Brain pericyte (primary cell): ENCODE results near the gene ZNF511.

ENCODE experiments used
- DNase-seq: peaks from one replicate; pipeline ENCODE4 v3.0.0-alpha.2; 2012; ENCODE audit warnings: low read depth, low spot score

The ZNF511 gene

DNA sequence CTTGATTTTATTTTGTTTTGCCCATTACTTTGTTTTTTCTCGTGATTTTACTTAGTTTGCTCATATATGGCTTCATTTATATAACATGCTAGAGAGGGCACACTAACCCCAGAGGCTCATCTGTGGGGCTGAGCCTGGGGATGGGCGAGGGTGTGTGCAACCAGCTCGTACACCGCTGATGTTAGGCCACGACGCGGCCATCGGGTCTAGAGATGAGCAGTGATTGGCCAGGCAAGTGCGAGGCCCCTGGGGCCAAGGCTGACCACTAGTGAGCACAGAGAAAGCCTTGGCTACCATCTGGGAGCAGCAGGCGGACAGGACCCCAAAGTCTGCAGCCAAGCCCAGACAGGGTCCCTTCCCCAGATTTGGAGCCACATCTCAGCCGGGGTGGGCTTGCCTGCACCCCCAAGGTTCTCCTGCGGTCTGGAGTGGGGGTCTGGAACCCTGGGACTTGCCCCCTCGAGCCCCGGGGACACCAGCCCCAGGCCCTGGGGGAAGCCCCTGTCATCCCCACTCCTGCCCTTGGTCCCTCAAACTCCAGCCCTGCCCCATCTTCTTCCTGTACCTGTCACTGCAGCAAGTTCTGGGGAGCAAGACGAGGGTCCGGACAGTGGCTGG lies 45.4 kb downstream of the ZNF511 start:
- DNase-seq, result no peak

GRCh38 chr10:133354672-133355240 lies 46.0 kb downstream of the ZNF511 start:
- DNase-seq, result no peak

DNA sequence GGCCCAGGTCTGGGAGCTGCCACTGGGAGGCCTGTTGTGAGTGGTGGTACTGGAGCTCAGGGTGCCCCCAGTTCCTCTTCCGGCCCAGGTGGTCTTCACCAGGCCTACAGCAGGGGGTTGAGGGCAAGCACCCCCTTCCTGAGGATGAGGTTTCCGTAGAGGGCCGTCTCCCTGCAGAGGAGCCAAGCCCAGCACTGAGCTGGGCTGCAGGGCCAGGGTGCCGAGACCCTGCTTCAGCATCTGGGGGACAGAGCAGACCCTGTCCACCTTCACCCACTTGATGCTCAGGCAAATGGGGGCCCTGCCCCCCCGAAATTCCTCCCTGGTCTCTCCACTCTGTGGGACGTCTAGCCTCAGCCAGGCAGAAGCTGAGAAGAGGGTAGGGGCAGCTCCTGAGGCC lies 46.6 kb downstream of the ZNF511 start:
- DNase-seq, result no peak

GRCh38 chr10:133355991-133356390 lies 47.3 kb downstream of the ZNF511 start:
- DNase-seq, result no peak

DNA sequence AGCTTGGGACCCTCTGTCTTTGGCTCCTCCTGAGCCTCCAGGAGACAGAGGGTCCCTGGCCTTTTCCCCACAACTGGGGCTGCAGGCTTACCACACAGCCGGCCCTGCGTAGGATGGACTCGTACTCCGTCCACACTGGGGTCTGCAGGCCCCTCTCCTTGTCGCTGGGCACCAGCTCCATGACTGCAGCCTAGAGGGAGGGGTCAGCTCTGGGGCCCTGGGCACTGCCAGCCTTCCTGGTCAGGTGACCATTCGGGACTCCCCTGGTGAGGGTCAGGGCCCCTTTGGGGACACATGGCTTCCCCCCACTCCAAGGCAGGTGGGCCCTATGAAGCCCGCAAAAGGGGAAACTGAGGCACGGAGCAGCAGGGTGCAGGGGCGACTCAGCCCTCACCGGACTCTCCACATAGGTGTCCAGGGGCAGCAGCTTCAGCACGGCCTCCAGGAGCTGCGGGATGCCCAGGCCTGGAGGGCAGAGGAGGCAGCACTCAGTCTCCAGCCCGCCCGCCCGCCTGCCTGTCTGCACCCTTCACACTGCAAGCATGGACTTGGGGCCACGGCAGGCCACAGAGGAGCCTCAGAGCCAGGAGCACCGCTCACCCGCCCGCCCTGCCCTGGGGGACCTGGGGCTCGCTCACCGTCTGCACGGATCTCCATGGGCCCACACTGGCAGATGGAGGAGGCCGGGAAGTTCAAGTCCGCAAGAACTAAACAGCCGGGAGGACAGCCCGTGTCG lies 48.0 kb downstream of the ZNF511 start:
- no peak for DNase-seq

GRCh38 chr10:133357285-133358161 lies 48.8 kb downstream of the ZNF511 start, which contains the start of gene FUOM:
TSS of gene FUOM (minus strand) at chr10:133358019. CDS start at chr10:133358007, 12 bp downstream.
- no peak for DNase-seq

- no peak for DNase-seq
Observed at GRCh38 chr10:133358162-133358924, 49.6 kb downstream of the ZNF511 start.

DNA sequence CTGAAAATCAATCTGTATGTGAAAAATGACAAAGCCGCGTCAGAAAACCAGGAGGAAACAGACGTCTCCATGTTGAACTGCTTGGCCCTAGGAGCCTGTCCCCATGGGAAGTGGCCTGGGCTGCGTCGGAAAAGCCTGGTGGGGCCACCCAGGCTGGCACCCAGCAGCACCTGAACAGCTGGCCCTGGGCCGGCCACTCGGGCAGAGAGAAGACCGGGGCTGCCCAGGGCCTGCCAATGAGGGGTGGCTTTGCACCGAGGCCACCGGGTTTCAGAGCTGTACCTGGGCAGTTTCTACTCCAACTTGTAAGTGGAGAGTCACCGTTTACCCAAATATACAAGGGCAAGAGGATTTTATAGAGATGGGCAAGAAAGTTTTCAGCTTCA lies 50.2 kb downstream of the ZNF511 start:
- no peak for DNase-seq

DNA sequence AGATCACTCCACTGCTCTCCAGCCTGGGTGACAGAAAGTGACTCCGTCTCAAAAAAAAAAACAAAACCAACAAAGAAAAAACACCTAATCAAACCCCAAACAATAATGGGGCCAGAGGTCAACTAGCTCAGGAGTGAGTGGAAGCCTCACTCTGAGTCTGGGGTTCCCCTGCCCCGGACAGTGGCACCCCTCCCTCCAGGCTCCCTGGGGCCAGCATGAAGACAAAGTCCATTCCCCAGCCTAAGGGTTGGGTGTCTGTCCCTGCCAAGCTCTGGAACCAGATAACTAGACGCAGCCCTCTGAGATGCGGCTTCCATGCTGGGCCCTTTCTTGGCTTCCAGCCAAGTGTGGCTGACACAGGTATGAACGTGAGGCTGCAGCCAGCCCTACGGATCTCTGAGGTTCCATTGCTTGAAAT lies 50.8 kb downstream of the ZNF511 start:
- no peak for DNase-seq

DNA sequence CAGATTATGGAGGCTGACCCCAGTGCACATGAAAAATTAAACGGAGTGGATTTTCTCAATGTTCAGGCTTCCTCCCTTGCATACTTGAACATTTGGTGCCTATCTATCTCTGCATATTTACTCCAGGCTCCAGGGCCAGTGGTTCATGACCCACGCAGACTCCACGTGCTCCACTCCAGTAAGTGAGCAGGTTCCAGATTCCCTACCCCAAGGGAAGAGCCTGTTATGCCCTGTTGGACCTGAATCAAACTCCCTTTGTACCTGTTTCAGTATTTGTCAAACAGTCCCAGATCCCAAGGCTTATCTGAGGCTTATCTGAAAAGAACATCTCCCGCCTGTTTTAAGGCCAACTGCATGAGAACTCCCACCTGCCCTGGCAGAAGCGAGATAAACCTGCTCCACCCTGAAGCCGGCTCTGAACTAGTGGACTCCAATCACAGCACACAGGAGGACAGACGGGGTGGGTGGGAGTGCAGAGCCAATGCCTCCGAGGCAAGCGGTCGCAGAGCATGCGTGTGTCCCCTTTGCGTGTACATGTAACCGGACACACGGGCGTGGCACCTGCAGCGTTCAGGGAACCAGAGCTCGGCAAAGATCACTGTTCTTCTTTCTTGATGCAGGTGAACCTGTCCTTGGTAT lies 51.4 kb downstream of the ZNF511 start:
- DNase-seq, result no peak

DNA sequence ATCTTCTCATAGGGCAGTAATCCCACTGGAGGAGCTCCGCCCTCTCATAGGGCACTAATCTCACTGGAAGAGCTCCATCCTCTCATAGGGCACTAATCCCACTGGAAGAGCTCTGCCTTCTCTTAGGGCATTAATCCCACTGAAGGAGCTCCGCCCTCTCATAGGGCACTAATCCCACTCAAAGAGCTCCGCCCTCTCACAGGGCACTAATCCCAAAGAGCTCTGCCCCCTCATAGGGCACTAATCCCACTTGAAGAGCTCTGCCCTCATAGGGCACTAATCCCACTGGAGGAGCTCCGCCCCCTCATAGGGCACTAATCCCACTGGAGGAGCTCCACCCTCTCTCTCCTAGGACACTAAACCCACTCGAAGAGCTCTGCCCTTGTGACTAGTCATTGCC lies 52.5 kb downstream of the ZNF511 start:
- DNase-seq, result no peak

DNA sequence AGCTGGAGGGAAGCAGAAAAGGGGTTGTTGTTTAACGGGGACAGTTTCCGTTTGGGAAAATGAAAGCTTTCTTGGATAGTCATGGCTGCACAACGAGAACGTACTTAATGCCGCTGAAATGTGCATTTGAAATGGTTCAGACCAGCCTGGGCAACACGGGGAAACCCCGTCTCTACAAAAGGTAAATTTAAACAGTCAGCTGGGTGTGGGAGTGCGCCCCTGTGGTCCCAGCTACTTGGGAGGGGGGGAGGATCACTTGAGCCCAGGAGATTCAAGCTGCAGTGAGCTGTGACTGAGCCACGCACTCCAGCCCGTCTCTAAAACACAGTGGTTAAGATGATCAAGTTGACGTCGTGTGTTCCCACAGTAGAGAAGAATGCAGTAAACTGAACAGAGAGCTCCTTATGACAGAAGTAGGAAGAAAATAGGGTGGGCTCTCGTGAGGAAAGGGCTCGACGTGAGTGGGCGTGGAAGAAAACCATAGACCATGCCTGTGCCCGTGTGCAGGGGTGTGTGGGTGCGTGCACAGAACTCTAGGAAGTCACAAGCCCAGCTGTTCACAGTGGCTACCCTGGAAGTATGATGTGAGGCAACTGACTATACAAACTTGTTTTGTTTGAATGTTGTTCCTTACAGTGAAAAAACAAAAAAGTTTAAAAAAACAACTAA lies 53.2 kb downstream of the ZNF511 start:
- DNase-seq, result no peak
